Aorta (tissue), 5 donors: ENCODE measurements around the gene WDR75. TPM values are rescaled to one million over a fixed set of nuclear protein-coding genes. Genes with fewer than 3 reads are reported as not detected.

ENCODE experiments used
- ATAC-seq: fragments of 200-7000 bp; cut with Tn5 transposase; one replicate; pipeline ENCODE4 v1.9.1; 2022; ENCODE audit warnings: moderate library complexity; ENCODE audit not compliant: low FRiP score
- DNase-seq, 2 donors: peaks; one replicate each; pipeline ENCODE4 v3.0.0-alpha.2; 2020
- H3K27ac ChIP-seq, 2 donors: one replicate each; pipeline ENCODE4 v1.5.1; 2013; ENCODE audit warnings: low read length in 2 of 2, mild to moderate bottlenecking in 2 of 2, moderate library complexity in 2 of 2, control low read depth in 1 of 2, inconsistent platforms in 1 of 2, low read depth in 1 of 2
- H3K27me3 ChIP-seq, 2 donors: one replicate each; pipeline ENCODE4 v1.6.1; 2013; ENCODE audit warnings: control low read depth in 1 of 2, low read length in 1 of 2, mild to moderate bottlenecking in 1 of 2, moderate library complexity in 1 of 2; ENCODE audit not compliant: insufficient read depth in 2 of 2, control insufficient read depth in 1 of 2
- H3K36me3 ChIP-seq, 2 donors: one replicate each; pipeline ENCODE4 v1.6.1; 2013; ENCODE audit warnings: control low read depth in 1 of 2, low read length in 1 of 2, mild to moderate bottlenecking in 1 of 2; ENCODE audit not compliant: insufficient read depth in 2 of 2, control insufficient read depth in 1 of 2
- H3K4me1 ChIP-seq, 2 donors: one replicate each; pipeline ENCODE4 v1.6.1; 2013; ENCODE audit warnings: low read length in 2 of 2, control low read depth in 1 of 2, mild to moderate bottlenecking in 1 of 2, moderate library complexity in 1 of 2; ENCODE audit not compliant: insufficient read depth in 2 of 2, control insufficient read depth in 1 of 2
- H3K4me3 ChIP-seq, 2 donors: one replicate each; pipeline ENCODE4 v1.5.1; 2013; ENCODE audit warnings: low read length in 2 of 2, control low read depth in 1 of 2, mild to moderate bottlenecking in 1 of 2
- H3K9me3 ChIP-seq: one replicate; pipeline ENCODE4 v1.6.1; 2013; ENCODE audit warnings: mild to moderate bottlenecking, low read length; ENCODE audit not compliant: control insufficient read depth
- WGBS, 2 donors: extraction: QIAGEN DNeasy Blood & Tissue Kit; methylation state at CpG; one replicate each; pipeline ENCODE4 v1.1.7; 2013; 5-methylcytosine and 5-hydroxymethylcytosine counted together
- intact Hi-C, 2 donors: fragments of 100-400 bp; cut with DNase I; formaldehyde crosslinking; loops; one replicate each; pipeline versions ENCODE4 v1.14.2 to v1.15.0; 2022
- polyA plus RNA-seq, 2 donors: library from polyadenylated mRNA; stranded (reverse); fragments of 200-250 nt; gene quantifications; one replicate each; pipeline ENCODE4 v1.2.3, GENCODE V29; 2013
- total RNA-seq, 2 donors: library from RNA; stranded (reverse); fragmentation: NEBNext Ultra II Directional; extraction: Animal tissue kit (Norgen Biotek cat#: 25700); gene quantifications; one replicate each; pipeline ENCODE4 v1.2.1, GENCODE V29; 2021
- donor health status: healthy with polysubstance abuse.
- donor health status: Bipolar disorder and iron deficiency.
- donor health status: DM: no; HTN: no; CAD: no.
- donor health status: DM: no; HTN: no; CAD: no.
- donor health status: DM: yes; HTN: yes; CAD: no.

WDR75 gene
- total and polyA plus RNA-seq, 4 donors: 10.6 to 28.9 (median 23.0) TPM

GRCh38 chr2:189521699-189522434 lies 80.6 kb downstream of the WDR75 start:
- no peaks in the 10 kb centered on the region for H3K36me3 ChIP-seq
- H3K27me3 ChIP-seq: no peaks in the 10 kb centered on the region
- ATAC-seq (no peak), DNase-seq (no peak)
- peaks cover 4% of the 10 kb centered on the region in 2 donors for H3K4me1 ChIP-seq
- H3K9me3 ChIP-seq: no peaks in the 10 kb centered on the region
- H3K27ac ChIP-seq: no peak overlapping the region
- 97 to 99% methylated on average over 2 of the region's 2 CpGs for WGBS, 2 donors
- no peak overlapping the region for H3K4me3 ChIP-seq
- intact Hi-C loops: no loop called here

GRCh38 chr2:189522435-189523151 lies 81.3 kb downstream of the WDR75 start:
- DNase-seq: no peak
- Histone ChIP-seq H3K4me3 (no peak overlapping the region), H3K27me3 (no peaks in the 10 kb centered on the region), H3K4me1 (peaks cover 4% of the 10 kb centered on the region in 2 donors), H3K27ac (peak overlapping the region; percentile 28 to 60), H3K36me3 (no peaks in the 10 kb centered on the region), H3K9me3 (no peaks in the 10 kb centered on the region)
- peak; percentile 61 for ATAC-seq
- WGBS, 2 donors: 12 to 17% methylated on average over 5 of the region's 5 CpGs
- intact Hi-C loops: no loop called here

- intact Hi-C loops: no loop called here
- no peak overlapping the region for H3K27ac ChIP-seq
- no peaks in the 10 kb centered on the region for H3K9me3 ChIP-seq
- H3K4me3 ChIP-seq: no peak overlapping the region
- H3K27me3 ChIP-seq: no peaks in the 10 kb centered on the region
- 87 to 89% methylated on average over 4 of the region's 4 CpGs for WGBS, 2 donors
- peaks cover 4% of the 10 kb centered on the region in 2 donors for H3K4me1 ChIP-seq
- no peaks in the 10 kb centered on the region for H3K36me3 ChIP-seq
- ATAC-seq (no peak), DNase-seq (no peak)
Measured at GRCh38 chr2:189524746-189525145, 83.5 kb downstream of the WDR75 start.

Other genes with a start within 250 kb of the WDR75 start
- gene SLC40A1, start 139.3 kb downstream of the WDR75 start, total RNA-seq: 10 to 100 TPM; 48.8 to 95.6 TPM
- gene SLC40A1, start 139.3 kb downstream of the WDR75 start, polyA plus RNA-seq: 100 to 1,000 TPM; 110 to 170 TPM
- gene ASNSD1, start 220.0 kb downstream of the WDR75 start, total RNA-seq: 10 to 100 TPM; 30.2 to 37.7 TPM
- 10 to 100 TPM; 26.7 to 34.3 TPM for gene ASNSD1, start 220.0 kb downstream of the WDR75 start, polyA plus RNA-seq
- 10 to 100 TPM; 18.9 to 27.2 TPM for gene ANKAR, start 233.2 kb downstream of the WDR75 start, total RNA-seq
- gene ANKAR, start 233.2 kb downstream of the WDR75 start, polyA plus RNA-seq: 1 to 10 TPM; 1.0 to 7.5 TPM